HG03457 (cell line): ENCODE measurements around the gene SLC9A5.
A peak's percentile ranks its signal among the peaks of the same experiment; 100 is the strongest.

Experiments
- ATAC-seq: cut with Tn5 transposase; IDR thresholded peaks from one replicate; pipeline ENCODE4 v1.9.1; 2021; ENCODE audit warnings: moderate number of reproducible peaks; ENCODE audit not compliant: unreplicated experiment

The SLC9A5 gene

DNA sequence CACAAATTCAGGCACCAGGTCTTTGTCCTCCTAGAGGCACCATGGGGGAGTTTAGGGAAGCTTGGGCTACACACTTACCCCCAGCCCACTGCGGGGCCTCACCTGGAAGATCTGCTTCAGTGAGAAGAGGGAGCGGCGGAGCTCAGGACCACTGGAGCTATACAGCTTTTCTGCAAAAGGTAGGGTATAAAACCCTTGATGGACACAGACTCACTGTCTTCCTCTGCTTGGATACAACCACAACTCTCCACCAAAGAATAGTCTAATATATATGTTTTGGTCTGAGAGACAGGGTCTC lies 10.6 kb upstream of the SLC9A5 start:
- ATAC-seq = no peak

DNA sequence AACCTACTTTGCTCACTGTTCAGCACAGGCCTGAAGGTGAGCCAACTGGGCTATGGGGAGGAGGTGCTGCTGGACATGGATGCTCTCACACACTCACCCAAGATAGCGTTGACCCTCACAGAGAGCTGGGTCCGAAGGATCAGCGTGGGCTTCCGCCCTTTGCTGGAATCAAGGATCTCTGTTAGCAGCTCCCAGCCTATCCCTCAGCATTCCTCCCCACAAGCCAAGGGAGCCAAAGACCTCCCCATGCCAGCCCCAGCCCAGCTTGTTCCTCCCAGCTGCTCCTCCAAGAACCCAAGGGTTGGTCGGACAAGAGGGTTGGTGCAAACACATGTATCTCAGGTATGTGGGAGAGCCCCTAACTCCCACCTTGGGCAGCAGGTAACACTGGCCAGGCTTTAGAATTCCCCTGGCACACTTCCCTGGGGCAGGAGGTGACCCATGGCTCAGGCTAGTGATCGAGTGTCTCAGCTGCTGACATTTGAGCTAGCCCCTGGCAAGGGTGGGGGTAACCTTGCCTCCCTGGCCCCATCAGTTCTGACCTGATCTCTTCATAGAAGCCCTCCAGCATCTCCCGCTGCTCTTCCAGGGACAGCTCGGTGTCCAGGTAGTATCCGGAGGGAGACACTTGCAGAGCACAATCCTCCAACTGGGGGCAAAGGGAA lies 9.8 kb upstream of the SLC9A5 start:
- ATAC-seq = no peak

DNA sequence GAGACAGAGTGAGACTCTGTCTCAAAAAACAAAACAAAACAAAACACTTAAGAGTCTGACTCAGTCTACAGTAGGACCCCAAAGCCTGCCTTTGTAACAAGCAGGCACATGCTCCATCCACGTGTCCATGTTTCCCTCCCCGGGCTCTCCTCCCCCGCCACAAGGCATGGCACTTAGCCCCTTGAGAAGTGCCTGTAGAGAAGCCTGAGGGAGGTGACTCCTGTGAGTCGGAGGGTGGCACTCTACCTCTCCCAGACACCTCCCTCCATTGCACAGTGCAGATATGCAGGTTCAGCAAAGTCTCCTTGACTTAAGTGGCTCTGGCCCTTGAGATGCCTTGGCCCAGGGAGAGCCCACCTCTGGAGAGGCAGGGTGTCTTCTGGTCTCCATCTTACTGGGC lies 8.3 kb upstream of the SLC9A5 start:
- no peak for ATAC-seq

DNA sequence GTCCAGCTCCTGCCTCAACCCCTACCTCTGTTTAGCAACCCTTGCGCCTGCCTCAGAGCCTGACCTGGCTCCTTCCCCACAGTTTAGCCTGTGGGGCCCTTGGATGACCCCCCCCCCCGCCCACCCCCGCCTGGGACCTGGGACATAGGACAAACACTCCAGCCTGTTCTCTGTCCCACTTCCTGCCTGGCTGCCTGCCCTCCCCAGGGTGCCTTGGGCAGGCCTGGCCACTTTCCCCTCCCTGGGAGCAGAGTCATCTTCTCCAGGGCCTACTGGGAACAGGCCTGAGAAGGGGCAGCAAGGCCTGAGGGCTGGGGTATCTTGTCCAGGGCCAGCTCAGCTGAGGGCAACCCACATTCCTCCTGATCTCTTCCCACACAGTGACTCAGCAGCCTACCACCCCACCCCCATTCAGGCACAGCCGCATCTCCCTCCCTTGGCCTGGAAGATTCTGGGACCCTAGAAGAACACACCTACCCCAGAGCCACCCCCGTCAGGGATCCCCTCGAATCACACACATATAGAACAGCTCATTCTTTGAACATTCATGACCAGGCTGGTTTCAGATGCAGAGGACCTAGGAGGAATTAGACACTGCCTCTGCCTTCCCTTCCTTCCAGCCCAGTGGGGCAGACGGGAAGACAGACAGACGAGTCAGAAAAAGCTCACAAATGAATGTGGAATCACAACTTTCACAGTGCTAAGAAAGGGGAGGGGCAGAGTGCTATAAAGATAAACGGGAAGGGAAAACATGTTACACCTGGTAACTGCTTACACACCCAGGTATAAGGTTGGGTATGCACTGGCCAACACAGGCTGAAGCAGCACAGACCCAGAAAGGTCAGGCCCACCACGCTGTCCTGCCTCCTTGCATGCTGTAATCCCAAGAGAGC lies 7.5 kb upstream of the SLC9A5 start:
- no peak for ATAC-seq

DNA sequence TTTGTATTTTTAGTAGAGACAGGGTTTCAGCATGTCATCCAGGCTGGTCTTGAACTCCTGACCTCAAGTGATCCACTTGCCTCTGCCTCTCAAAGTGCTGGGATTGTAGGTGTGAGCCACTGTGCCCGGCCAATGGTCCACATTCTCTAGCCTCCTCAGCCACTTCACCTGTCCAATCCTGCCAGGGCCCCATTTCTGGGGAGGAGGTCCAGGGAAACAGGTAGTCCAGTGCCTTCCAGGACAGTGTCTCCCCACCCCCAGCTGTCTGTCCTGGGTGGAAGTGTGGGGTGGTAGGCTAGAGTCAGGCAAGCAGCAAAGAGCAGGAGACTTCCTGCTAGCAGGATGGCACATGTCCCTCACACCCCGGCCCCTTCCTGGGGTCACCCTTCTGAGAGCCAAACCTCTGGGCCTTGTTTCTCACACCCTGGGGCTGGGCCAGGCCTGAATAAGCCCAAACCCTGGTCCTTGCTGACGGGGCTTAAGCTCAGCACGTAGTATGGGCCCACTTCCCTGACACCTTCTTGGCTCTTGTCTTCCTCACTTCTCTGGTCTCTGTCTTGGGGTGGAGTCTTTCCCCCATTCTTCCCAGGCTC lies 6.5 kb upstream of the SLC9A5 start:
- ATAC-seq = no peak

DNA sequence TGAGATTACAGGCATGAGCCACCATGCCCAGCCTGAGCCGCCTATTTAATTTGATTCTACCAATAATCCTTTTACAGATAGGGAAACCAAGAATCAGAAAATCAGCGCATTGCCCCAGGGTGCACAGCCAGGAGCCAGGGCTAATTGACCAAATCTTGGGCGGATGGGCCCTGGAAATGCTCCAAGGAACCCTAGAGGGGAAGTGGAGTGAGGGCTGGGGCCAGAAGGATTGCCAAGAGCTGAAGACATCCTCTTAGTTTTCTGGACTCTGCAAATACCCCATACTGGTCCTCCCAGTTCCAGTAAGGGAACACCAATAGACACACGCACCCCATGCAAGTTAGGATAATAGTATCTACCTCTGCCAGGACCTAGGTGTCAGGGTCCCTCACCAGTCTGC lies 5.3 kb upstream of the SLC9A5 start:
- ATAC-seq = no peak

DNA sequence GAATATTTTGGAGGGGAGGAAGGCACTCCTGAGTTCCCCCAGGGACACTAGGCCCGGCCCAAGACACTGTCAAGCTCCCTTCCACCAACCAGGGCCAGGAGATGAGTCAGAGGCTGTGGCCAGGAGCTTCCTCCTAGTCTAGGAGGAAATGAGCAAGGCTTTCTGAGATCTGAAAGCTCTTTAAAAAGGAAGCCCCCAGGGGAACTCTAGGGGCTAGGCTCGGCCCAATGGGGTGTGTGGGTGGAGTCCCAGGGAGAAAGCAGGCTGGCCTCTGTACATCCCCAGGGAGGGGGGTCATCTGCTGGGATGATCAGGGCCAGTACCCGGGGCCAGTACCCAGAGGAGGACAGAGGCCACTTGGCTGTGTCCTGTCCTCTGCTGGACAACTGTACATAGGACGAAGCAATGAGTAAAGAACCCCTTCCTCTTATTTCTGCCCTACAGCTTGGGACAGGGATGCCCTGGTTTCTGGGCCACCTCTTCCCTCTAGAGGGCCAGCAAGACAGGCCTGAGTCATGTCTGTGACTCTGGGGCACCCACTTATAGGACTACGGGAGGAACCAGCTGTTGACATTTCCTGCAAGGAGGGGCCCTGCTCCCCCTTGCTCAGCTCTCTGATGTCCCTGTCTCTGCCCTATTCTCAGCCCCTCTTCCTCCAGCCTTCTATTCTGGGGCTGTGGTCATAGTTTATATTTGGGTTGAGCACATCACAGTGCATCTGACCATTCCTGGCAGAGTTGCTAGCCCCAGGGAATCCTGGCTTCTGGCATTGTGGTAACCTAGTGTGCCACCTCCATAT lies 4.2 kb upstream of the SLC9A5 start:
- ATAC-seq = peak; percentile 42

DNA sequence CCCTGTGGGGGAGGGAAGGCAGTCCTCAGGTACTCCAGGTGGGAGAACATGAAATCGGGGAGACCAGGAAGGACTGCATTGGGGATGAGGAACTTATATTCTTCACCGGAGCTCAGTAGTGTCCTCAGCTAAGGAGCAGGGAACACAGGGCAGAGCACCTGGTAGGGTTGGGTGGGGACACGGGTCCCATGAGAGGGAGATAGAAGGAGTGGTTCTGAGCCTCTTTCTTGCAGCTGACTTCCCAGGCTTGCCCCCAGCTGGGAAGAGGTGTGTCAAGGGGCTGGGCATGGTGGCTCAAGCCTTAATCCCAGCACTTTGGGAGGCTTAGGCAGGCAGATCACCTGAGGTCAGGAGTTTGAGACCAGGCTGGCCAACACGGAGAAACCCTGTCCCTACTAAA lies 3.6 kb upstream of the SLC9A5 start:
- ATAC-seq = no peak

DNA sequence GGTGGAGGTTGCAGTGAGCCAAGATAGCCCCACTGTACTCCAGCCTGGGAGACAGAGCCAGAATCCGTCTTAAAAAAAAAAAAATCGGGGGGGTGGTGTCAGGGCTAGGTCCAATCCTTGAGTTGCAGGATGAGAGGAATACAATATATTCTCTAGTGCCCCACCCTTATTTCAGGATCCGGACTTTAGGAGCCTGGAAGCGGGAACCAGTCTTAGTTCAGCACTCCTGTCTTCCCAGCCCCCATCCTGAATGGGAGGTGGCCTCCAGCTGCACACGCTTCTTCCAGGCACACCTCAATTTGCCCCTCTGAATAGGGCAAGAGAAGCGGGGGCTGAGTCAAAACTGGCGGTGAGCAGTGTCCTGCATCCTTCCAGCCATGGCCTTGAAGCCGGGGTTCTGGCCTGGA lies 3.1 kb upstream of the SLC9A5 start:
- no peak for ATAC-seq

DNA sequence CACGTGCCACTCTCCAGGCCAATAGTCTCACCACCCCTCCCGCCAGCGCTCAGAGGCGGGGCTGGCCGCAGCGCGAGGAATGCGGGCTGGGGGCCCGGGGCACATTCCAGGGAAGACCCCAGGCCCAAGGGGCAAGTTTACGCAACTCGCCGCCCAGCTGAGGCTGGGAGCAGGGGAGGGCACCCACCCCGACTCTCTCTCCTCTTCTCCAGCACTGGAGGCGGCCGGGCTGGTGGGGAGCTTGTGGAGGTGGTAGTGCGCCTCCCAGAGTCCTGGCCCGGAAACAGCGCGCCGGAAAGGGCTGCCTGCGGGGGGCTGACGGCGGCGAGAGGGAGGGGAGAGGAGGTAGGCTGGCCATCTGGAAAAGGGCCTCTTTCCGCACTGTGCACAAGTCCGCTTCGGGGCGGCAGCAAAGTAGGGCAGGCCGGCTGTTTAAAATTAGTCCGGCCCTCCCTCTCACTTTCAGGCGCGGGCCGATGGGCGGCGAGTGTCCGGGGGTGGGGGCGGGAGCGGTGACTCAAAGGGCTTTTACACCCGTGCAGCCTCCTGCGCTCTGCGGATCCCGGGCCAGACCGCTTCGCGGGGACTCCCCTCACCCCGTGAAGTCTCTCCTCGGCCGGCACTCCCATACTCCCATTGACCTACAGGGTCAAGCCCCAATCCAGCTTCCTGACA lies 2.6 kb upstream of the SLC9A5 start:
- no peak for ATAC-seq

DNA sequence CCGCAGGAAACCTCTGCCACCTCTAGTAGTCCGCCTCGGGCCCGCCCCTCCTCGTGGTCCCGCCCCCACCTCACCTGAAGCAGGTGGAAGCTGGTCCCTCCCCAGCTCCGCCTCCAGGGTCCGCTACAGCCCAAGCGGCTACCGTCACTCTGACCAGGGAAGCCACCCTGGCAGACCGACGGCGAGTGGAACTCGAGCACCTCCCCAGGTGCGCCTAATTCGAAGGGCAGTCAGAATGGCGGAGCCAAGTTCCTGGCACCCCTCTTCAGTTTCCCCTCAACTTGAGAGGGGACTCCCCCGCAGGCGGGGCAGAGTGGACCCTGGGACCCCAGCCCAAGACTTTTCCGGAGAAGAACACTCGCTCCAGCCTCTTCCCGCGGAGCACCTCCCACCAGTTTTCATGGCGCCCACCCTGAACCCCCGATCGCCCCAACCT lies 2.0 kb upstream of the SLC9A5 start:
- no peak for ATAC-seq

DNA sequence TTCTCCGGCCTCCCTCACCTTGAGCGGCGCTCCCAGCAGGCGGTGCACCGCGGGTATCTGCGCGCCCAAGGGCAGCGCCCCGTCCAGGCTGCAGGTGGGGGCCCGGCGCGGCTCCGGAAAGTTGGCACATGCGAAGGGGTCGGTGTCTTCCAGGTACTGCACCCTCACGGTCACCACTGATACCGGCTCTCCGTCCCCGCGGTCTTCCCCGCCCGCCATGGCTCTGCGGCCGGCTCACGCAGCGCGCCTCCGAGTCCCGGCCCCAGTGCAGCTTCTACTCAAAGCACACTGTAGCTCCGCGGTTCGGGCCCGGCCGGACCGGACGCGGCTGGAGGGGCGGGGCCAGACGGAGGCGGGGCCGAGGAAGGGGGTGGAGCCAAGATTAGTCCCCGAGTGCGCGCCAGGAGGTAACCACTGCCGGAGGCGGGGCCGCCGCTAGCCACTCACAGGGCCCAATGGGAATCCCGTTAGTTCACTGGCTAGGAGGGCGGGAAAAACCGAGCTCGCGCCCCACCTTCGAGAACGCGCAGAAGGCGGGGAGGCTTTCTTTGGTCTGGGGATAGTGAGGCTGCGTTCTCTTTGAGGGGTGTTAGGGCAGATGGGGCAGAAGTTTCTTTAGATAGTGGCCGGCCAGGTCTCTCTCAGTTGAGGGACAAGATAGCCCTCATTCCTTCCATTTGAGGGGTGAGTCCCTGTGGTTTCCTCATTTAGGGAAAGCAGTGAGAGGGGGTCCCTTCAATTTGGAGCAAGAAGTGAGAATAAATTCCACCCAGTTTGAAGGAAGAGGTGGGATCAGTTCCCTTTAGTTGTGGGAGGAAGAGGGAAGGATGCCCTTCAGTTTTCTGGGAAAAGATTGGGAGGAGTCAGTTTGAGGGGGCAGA lies 1.3 kb upstream of the SLC9A5 start, which contains the start of gene FHOD1:
FHOD1 (minus strand) TSS at position 290 of the 881 bp plus-strand sequence; CDS start at position 219, 71 bp downstream.
- ATAC-seq = peak; percentile 45

DNA sequence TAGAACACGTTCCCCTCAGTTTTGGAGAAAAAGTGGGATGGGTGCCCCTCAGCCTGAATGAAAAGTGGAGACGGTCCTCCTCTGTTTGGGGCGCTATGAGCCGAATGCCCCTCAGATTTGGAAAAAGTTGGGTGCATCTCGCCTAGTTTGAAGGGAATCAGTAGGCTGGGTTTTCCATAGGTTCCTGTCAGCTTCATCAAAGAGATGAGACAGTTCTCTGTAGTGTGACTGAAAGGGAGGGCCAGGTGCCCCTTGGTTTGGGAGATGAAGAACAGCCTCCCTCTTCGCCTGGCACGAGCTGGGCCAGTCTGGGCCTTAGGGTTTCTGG lies 742 bp upstream of the SLC9A5 start:
- ATAC-seq = no peak

DNA sequence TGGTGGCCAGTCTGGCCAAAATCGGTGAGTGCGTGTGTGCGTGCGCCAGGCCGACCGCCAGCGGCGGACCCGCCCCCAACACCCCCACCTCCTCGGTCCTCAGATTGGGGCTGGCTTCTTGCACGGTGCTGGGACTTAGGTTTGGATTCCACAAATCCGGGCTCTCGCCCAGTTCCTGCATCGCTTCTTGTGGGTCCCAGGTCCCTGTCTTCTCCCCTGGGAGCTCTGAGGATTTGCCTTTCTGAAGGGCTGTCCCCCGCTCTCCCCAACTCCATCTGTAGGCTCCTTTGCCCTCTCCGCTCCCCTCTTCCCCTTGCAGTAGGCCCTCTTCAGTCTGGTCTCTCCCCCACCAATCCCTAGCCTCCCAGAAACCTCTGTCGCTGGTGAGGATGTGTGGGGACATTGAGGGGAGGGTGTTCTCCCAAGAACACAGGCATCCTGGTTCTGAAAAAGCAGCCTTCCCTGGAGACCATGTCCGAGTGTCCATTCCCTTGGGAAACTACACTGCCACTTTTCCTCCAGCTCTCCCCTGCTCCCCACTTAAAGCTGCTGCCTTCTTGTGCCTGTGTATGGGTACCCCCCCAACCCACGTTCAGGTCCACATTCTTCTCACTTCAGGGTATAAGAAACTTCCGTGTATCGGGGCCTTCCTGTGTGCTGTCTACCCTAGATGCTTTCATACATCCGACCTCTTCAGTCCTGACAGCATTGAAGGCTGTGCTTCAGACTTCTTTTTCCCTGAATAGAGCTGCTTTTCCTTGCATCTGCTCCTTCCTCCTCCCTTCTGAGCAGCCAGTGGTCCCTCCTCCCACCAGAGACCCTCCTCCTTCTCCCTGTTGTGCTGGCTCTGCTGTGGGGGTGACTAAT lies 632 bp downstream of the SLC9A5 start:
- ATAC-seq = no peak

DNA sequence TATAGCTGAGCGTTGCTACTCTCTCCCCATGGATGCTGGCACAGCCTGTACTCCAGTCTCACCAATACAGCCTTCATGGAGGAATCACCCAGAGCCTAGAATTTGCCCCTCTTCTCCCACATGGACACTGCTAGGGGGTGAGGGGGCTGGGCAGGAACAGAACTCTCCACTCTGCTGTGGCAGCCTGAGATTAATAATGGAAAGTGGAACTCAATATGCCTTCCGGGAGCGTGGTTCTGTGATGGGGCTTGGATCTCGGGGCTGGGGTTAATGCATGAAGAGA lies 1.2 kb downstream of the SLC9A5 start:
- ATAC-seq = no peak

DNA sequence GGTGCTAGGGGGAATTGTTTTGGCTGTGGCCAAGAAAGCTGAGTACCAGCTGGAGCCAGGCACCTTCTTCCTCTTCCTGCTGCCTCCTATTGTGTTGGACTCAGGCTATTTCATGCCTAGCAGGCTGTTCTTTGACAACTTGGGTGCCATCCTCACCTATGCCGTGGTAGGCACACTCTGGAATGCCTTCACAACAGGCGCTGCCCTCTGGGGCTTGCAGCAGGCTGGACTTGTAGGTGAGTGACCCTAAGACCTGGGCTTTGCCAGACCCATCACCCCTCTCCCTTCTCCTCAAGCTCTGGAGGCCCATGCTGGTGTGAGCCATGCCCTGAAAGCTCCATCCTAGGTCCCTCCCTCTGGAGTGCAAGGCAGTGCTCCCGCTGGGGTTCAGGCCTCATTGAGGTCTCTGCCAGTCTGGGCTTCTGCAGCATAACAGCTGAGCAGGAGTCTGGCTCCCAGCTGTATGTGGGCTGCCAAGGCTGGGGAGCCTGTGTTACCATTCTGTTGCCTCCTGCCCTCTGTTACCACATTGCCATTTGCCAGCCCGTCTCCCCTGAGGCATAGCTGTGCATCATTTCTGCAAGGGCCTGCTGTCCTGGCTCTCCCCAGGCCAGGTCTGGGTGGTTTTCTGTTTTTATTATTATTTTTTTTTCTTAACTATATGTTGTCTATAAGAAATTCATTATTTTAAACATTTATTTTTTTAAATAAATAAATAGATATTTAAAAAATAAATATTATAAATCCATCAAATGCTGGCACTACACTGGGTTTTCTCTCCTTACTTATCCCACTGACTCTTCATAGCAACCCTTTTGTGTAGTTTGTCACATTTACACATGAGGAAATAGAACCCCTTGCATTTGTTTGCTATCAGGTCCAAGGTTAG lies 4.1 kb downstream of the SLC9A5 start:
- no peak for ATAC-seq

DNA sequence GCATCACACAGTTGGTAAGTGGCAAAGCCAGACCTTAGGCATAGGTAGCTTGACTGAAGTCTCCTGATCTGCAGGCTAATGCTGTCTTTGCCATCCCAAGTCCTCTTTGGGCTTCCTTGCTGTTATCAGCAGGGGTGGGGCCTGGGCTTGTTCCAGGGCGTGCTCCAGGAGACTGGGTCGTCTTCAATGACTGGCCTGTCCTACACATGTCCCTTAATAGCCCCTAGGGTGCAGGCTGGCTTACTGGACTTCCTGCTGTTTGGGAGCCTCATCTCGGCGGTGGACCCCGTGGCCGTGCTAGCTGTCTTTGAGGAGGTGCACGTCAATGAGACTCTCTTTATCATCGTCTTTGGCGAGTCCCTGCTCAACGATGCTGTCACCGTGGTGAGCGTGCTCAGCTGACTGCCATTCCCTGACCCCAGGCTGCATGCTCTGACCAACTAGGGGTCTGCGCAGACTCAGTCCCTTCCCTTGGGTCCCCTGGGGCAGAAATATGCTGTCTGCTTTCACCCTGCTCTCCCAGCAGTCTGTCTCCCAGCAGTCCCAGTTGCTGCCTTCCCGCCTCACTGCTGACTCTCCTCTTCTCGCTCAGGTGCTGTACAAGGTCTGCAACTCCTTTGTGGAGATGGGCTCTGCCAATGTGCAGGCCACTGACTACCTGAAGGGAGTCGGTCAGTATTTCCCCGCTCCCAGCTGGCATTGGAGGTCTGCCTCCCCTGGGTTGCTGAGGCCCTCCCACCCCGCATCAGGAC lies 6.2 kb downstream of the SLC9A5 start:
- ATAC-seq = no peak
